Measurements from ENCODE around the gene FAR1.

The FAR1 gene

DNA sequence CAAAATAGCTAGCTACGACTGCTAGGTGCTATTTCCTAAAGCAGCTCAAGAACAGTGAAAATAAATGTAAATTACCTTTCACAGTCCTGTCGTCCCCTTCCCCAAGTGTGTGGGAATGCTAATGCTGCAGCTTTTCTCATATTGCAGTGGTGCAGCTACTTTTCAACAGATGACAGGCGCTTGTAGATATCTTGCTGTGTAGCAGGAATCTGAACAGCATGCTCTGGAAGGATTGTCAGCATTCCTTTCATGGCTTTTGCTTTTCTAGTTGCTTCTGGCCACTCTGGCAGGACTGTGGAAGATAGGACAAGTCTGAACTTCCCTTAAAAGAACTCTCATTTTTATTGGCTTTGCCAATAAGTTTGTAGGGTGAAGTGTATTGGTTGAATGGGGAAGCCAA, 18.8 kb downstream of the FAR1 start:
- Histone ChIP-seq H3K27me3 (ENCODE audit: insufficient read depth, low read depth) (no peaks in the 10 kb centered on the region), H3K4me1 (ENCODE audit: low read depth, poor library complexity, severe bottlenecking) (no peaks in the 10 kb centered on the region), H3K27ac (no peak overlapping the region), H2AFZ (ENCODE audit: low read depth) (no peak overlapping the region), H3K36me3 (ENCODE audit: insufficient read depth) (no peaks in the 10 kb centered on the region), H3K4me2 (no peak overlapping the region), H3K79me2 (ENCODE audit: insufficient read depth, low read depth) (peaks cover 79% of the 10 kb centered on the region), H3K9ac (no peak overlapping the region), H4K20me1 (ENCODE audit: insufficient read depth) (0 out of 2 replicates have a peak, but pooled peaks cover 3% of the 10 kb centered on the region), H3K4me3 (IDR thresholded peaks at IDR 0.05; ENCODE audit: insufficient read depth, low read depth, low read length) (no peak overlapping the region)
- TF ChIP-seq, protein P1, sequence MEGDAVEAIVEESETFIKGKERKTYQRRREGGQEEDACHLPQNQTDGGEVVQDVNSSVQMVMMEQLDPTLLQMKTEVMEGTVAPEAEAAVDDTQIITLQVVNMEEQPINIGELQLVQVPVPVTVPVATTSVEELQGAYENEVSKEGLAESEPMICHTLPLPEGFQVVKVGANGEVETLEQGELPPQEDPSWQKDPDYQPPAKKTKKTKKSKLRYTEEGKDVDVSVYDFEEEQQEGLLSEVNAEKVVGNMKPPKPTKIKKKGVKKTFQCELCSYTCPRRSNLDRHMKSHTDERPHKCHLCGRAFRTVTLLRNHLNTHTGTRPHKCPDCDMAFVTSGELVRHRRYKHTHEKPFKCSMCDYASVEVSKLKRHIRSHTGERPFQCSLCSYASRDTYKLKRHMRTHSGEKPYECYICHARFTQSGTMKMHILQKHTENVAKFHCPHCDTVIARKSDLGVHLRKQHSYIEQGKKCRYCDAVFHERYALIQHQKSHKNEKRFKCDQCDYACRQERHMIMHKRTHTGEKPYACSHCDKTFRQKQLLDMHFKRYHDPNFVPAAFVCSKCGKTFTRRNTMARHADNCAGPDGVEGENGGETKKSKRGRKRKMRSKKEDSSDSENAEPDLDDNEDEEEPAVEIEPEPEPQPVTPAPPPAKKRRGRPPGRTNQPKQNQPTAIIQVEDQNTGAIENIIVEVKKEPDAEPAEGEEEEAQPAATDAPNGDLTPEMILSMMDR (conservative IDR thresholded peaks at IDR 0.05; ENCODE audit: low read depth, low read length), result no peak

DNA sequence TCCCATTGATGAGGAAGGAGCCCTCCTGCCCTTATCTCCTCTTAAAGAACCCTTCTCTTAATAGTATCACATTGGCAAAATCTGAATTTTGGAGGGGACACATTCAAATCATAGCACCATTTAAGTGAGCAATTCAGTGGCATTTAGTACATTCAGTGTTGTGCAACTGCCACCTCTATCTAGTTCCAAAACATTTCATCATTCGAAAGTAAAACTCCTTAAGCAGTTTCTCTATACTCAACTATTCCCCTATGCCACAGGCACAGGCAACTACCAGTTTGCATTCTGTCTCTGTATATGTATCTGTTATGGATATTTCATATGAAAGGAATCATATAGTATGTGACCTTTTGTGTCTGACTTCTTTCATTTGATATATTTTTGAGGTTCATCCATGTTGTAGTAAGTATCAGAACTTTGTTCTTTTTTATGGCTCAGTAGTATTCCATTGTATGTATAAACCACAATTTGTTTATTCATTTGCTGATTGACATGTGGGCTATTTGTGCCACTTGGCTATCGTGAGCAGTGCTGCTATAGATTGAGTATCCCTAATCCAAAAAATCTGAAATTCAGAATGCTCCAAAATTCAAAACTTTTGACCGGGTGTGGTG, 22.9 kb downstream of the FAR1 start:
- no peak overlapping the region for H3K4me2 ChIP-seq
- no peaks in the 10 kb centered on the region for H3K4me1 ChIP-seq (ENCODE audit: low read depth, poor library complexity, severe bottlenecking)
- H3K9ac ChIP-seq, result no peak overlapping the region
- H3K4me3 ChIP-seq (IDR thresholded peaks at IDR 0.05; ENCODE audit: insufficient read depth, low read depth, low read length), result no peak overlapping the region
- no peaks in the 10 kb centered on the region for H3K36me3 ChIP-seq (ENCODE audit: insufficient read depth)
- TF ChIP-seq, protein P1 (conservative IDR thresholded peaks at IDR 0.05; ENCODE audit: low read depth, low read length), result no peak
- peaks cover 66% of the 10 kb centered on the region for H3K79me2 ChIP-seq (ENCODE audit: insufficient read depth, low read depth)
- no peaks in the 10 kb centered on the region for H3K27me3 ChIP-seq (ENCODE audit: insufficient read depth, low read depth)
- H2AFZ ChIP-seq (ENCODE audit: low read depth), result no peak overlapping the region
- no peak overlapping the region for H3K27ac ChIP-seq
- H4K20me1 ChIP-seq (ENCODE audit: insufficient read depth), result 0 out of 2 replicates have a peak, but pooled peaks cover 10% of the 10 kb centered on the region

DNA sequence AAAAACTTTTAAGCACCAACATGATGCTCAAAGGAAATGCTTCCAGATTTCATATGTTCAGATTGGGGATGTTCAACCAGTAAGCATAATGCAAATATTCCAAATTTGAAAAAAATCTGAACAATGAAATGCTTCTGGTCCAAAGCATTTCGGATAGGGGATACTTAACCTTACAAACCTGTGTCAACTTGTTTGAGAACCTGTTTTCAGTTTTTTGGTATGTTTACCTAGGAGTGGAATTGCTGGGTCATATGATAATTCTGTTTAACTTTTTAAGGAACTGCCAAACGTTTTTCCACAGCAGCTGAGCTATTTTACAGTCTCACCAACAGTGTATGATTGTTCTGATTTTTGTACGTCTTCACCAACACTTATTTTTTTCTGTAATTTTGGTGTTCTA, 23.7 kb downstream of the FAR1 start:
- no peak overlapping the region for H3K4me3 ChIP-seq (IDR thresholded peaks at IDR 0.05; ENCODE audit: insufficient read depth, low read depth, low read length)
- H3K36me3 ChIP-seq (ENCODE audit: insufficient read depth), result no peaks in the 10 kb centered on the region
- no peak overlapping the region for H3K4me2 ChIP-seq
- no peak overlapping the region for H2AFZ ChIP-seq (ENCODE audit: low read depth)
- peaks cover 59% of the 10 kb centered on the region for H3K79me2 ChIP-seq (ENCODE audit: insufficient read depth, low read depth)
- no peak overlapping the region for H3K9ac ChIP-seq
- H3K4me1 ChIP-seq (ENCODE audit: low read depth, poor library complexity, severe bottlenecking), result no peaks in the 10 kb centered on the region
- H3K27ac ChIP-seq, result no peak overlapping the region
- H3K27me3 ChIP-seq (ENCODE audit: insufficient read depth, low read depth), result no peaks in the 10 kb centered on the region
- TF ChIP-seq, protein P1 (conservative IDR thresholded peaks at IDR 0.05; ENCODE audit: low read depth, low read length), result no peak
- 0 out of 2 replicates have a peak, but pooled peaks cover 10% of the 10 kb centered on the region for H4K20me1 ChIP-seq (ENCODE audit: insufficient read depth)

DNA sequence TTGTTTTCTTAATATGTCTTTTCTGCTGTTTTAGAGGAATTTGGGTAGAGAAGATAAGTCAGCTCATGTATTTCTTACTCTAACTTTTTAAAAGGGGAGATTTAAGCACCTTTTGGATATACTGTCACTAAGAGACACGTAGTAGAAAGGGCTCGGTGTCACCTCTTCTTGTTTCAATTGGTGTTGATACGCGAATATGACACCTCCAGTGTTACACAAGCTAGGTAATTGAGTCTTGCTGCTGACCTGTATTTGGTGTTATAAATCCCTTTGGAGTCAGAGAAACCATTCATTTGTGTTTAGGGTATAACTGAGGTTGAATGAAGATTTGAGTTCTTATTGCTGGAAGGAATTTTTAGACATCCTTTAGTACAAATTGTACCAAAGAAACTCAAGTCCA, 25.6 kb downstream of the FAR1 start:
- TF ChIP-seq, protein P1 (conservative IDR thresholded peaks at IDR 0.05; ENCODE audit: low read depth, low read length), result no peak
- no peaks in the 10 kb centered on the region for H3K27me3 ChIP-seq (ENCODE audit: insufficient read depth, low read depth)
- no peak overlapping the region for H3K4me3 ChIP-seq (IDR thresholded peaks at IDR 0.05; ENCODE audit: insufficient read depth, low read depth, low read length)
- H2AFZ ChIP-seq (ENCODE audit: low read depth), result no peak overlapping the region
- H3K79me2 ChIP-seq (ENCODE audit: insufficient read depth, low read depth), result peaks cover 49% of the 10 kb centered on the region; the same call in 1 of the 2 replicates
- no peaks in the 10 kb centered on the region for H3K4me1 ChIP-seq (ENCODE audit: low read depth, poor library complexity, severe bottlenecking)
- H3K4me2 ChIP-seq, result no peak overlapping the region
- no peak overlapping the region for H3K9ac ChIP-seq
- no peak overlapping the region for H3K27ac ChIP-seq
- no peaks in the 10 kb centered on the region for H3K36me3 ChIP-seq (ENCODE audit: insufficient read depth)
- H4K20me1 ChIP-seq (ENCODE audit: insufficient read depth), result 0 out of 2 replicates have a peak, but pooled peaks cover 8% of the 10 kb centered on the region
